Measurements from ENCODE around the gene VPS35. TPM values are rescaled to one million over a fixed set of nuclear protein-coding genes. Genes with fewer than 3 reads are reported as not detected.

VPS35 gene
- total RNA-seq, 6 experiments from 2014 or later: 86.6 to 113 (median 100) TPM

- Mint-ChIP-seq H3K36me3 (ENCODE audit: low read depth) (0 out of 2 replicates have a peak, but pooled peaks cover under 1% of the 10 kb centered on the region), H3K27ac (no peak overlapping the region), H3K27me3 (ENCODE audit: insufficient read depth) (peaks cover 2% of the 10 kb centered on the region), H3K4me1 (ENCODE audit: low read depth) (0 out of 2 replicates have a peak, but pooled peaks cover 5% of the 10 kb centered on the region), H3K4me3 (no peak overlapping the region), H3K9me3 (peaks cover 4% of the 10 kb centered on the region; the same call in 1 of the 2 replicates)
- TF ChIP-seq CTCF (IDR thresholded peaks at IDR 0.05): no peak
- no peak for DNase-seq
These were observed 39.3 kb downstream of the VPS35 start for GRCh38 chr16:46649588-46650253.

GRCh38 chr16:46648656-46649055 lies 40.3 kb downstream of the VPS35 start:
- 0 out of 2 replicates have a peak, but pooled peaks cover 5% of the 10 kb centered on the region for H3K4me1 Mint-ChIP-seq (ENCODE audit: low read depth)
- DNase-seq: no peak

DNA sequence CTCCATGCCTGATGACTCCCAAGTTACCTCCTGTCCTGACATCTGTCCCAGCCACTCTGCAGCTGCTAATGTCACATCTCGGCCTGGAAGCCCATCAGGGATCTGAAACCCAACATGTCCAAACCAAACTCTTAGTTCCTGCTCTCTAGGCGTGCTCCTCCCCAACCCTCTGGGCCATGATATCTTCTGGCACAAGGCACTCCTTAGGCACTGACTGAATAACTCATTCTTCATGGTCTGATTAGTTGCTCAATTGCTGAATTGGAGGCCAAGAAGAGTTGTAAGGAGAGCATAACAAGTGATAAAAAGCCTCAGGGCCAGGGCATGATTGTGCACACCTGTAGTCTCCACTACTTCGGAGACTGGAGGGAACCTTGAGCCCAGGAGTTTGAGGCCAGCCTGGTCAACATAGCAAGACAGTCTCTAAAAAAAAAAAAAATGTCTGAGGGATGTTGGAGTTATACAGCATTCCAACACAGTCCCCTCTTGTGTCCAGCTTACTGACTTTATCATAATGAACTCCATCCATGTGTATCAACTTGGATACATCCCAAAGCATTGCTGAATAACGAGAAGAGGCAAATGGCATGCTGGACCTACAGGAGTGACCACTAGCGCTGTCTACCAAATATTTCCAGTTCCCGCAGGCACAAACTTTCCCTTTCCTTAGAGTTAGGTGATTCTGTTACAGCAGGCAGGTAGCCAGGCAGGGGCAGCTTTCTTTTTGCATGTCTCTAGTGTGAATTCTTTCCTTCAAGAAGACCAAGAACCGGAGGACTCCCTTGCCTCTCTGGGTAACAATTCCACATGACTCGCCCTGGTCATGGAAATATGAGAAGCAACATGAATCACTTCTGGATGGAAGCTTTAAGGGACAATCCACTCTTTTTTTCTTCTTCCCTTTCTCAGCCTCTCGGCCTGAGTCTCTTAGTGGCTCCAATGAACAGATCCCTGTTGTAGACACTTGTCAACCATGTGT lies 49.7 kb downstream of the VPS35 start:
- peaks cover 5% of the 10 kb centered on the region for H3K27me3 Mint-ChIP-seq (ENCODE audit: insufficient read depth)
- peaks cover 15% of the 10 kb centered on the region for H3K9me3 Mint-ChIP-seq
- peak; percentile 52 for DNase-seq
- TF ChIP-seq CTCF (IDR thresholded peaks at IDR 0.05): no peak
- H3K4me3 Mint-ChIP-seq: peak overlapping the region; percentile 8; the same call in 1 of the 2 replicates
- peaks cover 14% of the 10 kb centered on the region for H3K4me1 Mint-ChIP-seq (ENCODE audit: low read depth)
- peaks cover 13% of the 10 kb centered on the region for H3K36me3 Mint-ChIP-seq (ENCODE audit: low read depth)
- no peak overlapping the region; the same call in 1 of the 2 replicates for H3K27ac Mint-ChIP-seq

More at GRCh38 chr16:46648656-46649055, 40.3 kb downstream of the VPS35 start:
- H3K4me3 Mint-ChIP-seq: no peak overlapping the region
- H3K36me3 Mint-ChIP-seq (ENCODE audit: low read depth): peaks cover 11% of the 10 kb centered on the region
- H3K27ac Mint-ChIP-seq: no peak overlapping the region
- peaks cover 14% of the 10 kb centered on the region for H3K9me3 Mint-ChIP-seq
- peaks cover 2% of the 10 kb centered on the region for H3K27me3 Mint-ChIP-seq (ENCODE audit: insufficient read depth)
- peak; percentile 27; the same call in 1 of the 2 replicates for TF ChIP-seq CTCF (IDR thresholded peaks at IDR 0.05)

- H3K27ac Mint-ChIP-seq: no peak overlapping the region
- DNase-seq: no peak
- no peak overlapping the region for H3K4me3 Mint-ChIP-seq
- H3K36me3 Mint-ChIP-seq (ENCODE audit: low read depth): no peaks in the 10 kb centered on the region
- no peak for TF ChIP-seq CTCF (IDR thresholded peaks at IDR 0.05)
- peaks cover 7% of the 10 kb centered on the region; the same call in 1 of the 2 replicates for H3K27me3 Mint-ChIP-seq (ENCODE audit: insufficient read depth)
- peaks cover 23% of the 10 kb centered on the region for H3K4me1 Mint-ChIP-seq (ENCODE audit: low read depth)
- no peaks in the 10 kb centered on the region for H3K9me3 Mint-ChIP-seq
These were observed 55.9 kb downstream of the VPS35 start for GRCh38 chr16:46632778-46633733.

Data from HFFc6 (cell line).